ENCODE measurements around the gene FXYD5.

Gene FXYD5

GRCh38 chr19:35174226-35174625 is 19.7 kb downstream of the FXYD5 start:
- TF ChIP-seq CTCF (IDR thresholded peaks at IDR 0.05; ENCODE audit: low read depth, low read length, missing control alignments): no peak
- H3K36me3 ChIP-seq (replicated peaks): peaks cover 3% of the 10 kb centered on the region
- in situ Hi-C loops (cut with HindIII; ENCODE audit: low pct_ligation_motif_present, low sequenced_read_pairs): no loop called here

GRCh38 chr19:35176181-35176570 is 21.6 kb downstream of the FXYD5 start:
- DNase-seq: no peak
- H3K27ac ChIP-seq: no peak overlapping the region
- in situ Hi-C loops (cut with HindIII; ENCODE audit: low pct_ligation_motif_present, low sequenced_read_pairs): no loop called here
- H3K27me3 ChIP-seq (replicated peaks): no peaks in the 10 kb centered on the region
- no peak overlapping the region for H3K4me3 ChIP-seq (ENCODE audit: low read depth, low read length)
- H3K36me3 ChIP-seq (replicated peaks): no peaks in the 10 kb centered on the region
- TF ChIP-seq CTCF (IDR thresholded peaks at IDR 0.05; ENCODE audit: low read depth, low read length, missing control alignments): no peak

More at GRCh38 chr19:35174226-35174625, 19.7 kb downstream of the FXYD5 start:
- H3K27me3 ChIP-seq (replicated peaks): no peaks in the 10 kb centered on the region
- DNase-seq: no peak
- H3K27ac ChIP-seq: no peak overlapping the region
- H3K4me3 ChIP-seq (ENCODE audit: low read depth, low read length): no peak overlapping the region

GRCh38 chr19:35177377-35178274 is 23.1 kb downstream of the FXYD5 start:
- no peaks in the 10 kb centered on the region for H3K36me3 ChIP-seq (replicated peaks)
- H3K27ac ChIP-seq: no peak overlapping the region
- no peak for TF ChIP-seq CTCF (IDR thresholded peaks at IDR 0.05; ENCODE audit: low read depth, low read length, missing control alignments)
- in situ Hi-C loops (cut with HindIII; ENCODE audit: low pct_ligation_motif_present, low sequenced_read_pairs): no loop called here
- DNase-seq: no peak
- no peaks in the 10 kb centered on the region for H3K27me3 ChIP-seq (replicated peaks)
- no peak overlapping the region for H3K4me3 ChIP-seq (ENCODE audit: low read depth, low read length)

GRCh38 chr19:35178701-35179100 is 24.2 kb downstream of the FXYD5 start:
- no peak for DNase-seq
- no peak for TF ChIP-seq CTCF (IDR thresholded peaks at IDR 0.05; ENCODE audit: low read depth, low read length, missing control alignments)
- H3K27me3 ChIP-seq (replicated peaks): no peaks in the 10 kb centered on the region
- no peaks in the 10 kb centered on the region for H3K36me3 ChIP-seq (replicated peaks)
- no peak overlapping the region for H3K27ac ChIP-seq
- in situ Hi-C loops (cut with HindIII; ENCODE audit: low pct_ligation_motif_present, low sequenced_read_pairs): no loop called here
- no peak overlapping the region for H3K4me3 ChIP-seq (ENCODE audit: low read depth, low read length)

- no peak overlapping the region for H3K4me3 ChIP-seq (ENCODE audit: low read depth, low read length)
- TF ChIP-seq CTCF (IDR thresholded peaks at IDR 0.05; ENCODE audit: low read depth, low read length, missing control alignments): no peak
- no peak for DNase-seq
- no peaks in the 10 kb centered on the region for H3K36me3 ChIP-seq (replicated peaks)
- H3K27ac ChIP-seq: no peak overlapping the region
- no peaks in the 10 kb centered on the region for H3K27me3 ChIP-seq (replicated peaks)
- in situ Hi-C loops (cut with HindIII; ENCODE audit: low pct_ligation_motif_present, low sequenced_read_pairs): no loop called here
Measured at GRCh38 chr19:35179830-35180229, 25.3 kb downstream of the FXYD5 start.

Data from brain microvascular endothelial cell (primary cell).